HG03025 (cell line): Measurements from ENCODE around the gene MYO18A.

Source experiments
- ATAC-seq: cut with Tn5 transposase; IDR thresholded peaks from one replicate; pipeline ENCODE4 v1.9.1; 2021; ENCODE audit warnings: mild to moderate bottlenecking, moderate library complexity; ENCODE audit not compliant: unreplicated experiment, low FRiP score

The MYO18A gene

DNA sequence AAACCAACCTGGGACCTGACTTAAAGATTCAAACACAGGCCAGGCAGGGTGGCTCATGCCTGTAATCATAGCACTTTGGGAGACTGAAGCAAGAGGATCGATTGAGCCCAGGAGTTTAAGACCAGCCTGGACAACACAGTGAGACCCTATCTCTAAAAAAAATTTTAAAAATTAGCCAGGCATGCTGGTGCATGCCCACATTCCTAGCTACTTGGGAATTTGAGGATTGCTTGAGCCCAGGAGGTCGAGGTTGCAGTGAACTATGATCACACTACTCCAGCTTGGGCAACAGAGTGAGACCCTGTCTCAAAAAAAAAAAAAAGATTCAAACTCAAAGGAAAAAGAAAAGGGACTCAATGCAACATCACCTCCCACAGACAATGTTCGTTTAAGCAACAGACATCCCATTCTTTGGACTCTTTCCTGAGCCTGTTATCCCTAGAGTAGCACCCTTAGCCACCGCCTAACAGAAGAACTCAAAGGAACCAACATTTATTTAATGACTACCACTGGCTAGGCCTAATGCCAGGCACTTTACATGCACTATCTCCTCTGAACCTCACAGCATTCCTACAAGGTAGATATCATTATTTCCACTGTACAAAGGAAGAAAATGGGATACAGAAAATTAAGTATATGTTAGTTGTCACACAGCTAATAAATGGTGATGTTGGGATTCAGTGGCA, 12.7 kb downstream of the MYO18A start:
- no peak for ATAC-seq

DNA sequence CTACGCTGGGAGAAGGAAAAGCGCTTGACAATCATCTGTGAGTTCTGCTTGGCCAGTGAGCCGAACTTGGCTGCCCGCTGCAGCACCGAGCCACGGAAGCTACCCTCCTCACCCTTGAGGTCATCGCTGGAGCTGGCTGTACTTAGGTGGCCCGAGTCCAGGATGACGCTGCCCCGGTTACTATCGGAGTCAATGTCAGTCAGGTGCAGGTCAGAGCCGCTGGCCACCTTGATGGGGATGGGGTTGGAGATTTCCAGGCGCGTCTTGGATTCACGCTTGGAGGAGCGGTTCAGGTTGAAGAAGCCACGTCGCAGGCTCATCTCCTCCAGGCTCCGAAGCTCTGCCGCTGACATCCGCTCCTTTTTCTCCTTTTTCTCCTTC, 13.7 kb downstream of the MYO18A start:
- no peak for ATAC-seq

DNA sequence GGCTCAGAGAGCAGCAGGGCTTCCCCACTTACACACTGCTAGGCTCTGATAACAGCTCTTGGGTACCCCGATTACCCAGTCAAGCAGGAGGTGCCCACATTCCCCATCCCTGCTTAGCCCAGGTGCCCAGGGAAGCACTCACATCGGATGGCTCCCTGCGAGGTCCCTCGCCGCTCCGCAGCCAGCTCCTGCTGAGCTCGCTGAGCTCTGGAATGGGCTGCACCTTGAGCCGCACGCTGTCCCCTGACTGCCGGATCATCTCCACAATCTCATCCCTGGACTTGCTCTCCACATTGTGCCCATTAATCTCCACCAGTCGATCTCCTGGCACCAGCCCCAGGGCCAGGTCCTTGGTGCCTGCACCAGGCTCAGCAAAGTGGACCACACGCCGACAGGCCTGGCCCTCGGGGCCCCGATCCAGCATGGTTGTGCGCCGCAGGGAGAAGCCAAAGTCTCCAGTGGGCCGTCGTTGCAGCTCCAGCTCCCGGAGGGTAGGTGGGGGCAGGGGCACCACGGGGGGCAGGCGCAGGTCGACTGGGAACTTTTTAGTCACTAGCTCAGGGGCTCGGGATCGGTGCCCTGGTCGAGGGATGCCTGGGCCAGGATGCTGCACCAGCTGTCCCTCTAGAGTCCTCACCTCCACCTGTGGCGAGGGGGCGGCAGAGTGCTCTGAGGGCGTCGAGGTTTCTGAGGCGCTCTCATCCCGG, 14.2 kb downstream of the MYO18A start:
- no peak for ATAC-seq

DNA sequence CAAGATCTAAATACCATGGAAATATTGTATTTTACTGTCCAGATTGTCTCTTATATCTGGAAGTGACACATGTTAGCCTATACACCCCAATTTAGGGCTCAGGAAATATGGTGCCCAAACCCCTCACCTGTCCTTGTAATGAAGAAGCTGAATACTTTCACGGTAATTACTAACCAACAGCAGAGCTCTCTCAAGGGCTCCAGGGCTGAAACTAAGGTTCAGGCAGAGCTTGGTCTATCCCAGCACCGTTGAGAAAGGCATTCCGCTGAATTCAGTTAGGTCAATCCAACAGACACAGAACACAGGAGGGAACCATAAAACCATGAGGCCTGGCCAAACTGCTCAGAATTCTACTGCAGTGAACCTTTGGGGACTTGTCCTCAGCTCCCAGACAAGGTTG, 14.9 kb downstream of the MYO18A start:
- ATAC-seq: no peak

DNA sequence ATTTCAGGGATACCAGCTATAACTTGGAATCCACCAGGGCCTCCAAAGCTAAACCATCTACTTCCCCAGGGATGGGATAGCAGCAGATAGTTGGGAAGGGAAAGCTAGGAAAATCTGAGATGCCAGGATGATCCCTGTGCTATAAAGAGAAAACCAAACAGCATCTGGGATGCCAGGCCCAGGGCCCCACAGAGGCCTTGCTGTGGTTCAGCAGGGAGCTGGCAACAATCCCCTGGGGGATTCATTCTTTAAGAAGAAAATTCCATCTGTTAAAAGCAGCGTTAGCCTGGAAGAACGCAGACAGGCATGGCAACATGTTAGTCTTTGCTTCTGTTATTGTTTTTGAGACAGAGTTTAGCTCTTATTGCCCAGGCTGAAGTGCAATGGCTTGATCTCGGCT, 16.6 kb downstream of the MYO18A start:
- ATAC-seq: no peak

DNA sequence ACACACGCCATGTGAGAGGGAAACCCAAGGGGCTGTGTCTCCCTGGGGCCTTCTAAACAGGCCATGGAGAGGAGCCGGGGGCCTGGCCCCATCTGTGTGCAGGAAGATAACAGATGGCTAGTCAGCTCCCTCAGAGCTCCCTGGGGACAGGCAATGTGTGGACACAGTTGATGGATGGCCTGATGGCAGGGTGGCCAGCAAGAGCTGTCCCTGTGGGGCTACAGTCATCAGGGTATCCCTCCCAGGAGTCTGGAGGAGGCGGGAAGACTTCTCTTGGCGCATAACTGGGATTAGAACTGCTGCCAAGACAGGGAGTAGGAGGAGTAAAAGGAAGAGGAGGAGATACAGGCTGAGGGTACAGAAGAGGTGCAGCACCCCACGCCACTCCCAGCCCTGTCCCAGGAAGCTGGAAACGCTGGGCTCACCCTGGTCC, 17.3 kb downstream of the MYO18A start:
- ATAC-seq: no peak

DNA sequence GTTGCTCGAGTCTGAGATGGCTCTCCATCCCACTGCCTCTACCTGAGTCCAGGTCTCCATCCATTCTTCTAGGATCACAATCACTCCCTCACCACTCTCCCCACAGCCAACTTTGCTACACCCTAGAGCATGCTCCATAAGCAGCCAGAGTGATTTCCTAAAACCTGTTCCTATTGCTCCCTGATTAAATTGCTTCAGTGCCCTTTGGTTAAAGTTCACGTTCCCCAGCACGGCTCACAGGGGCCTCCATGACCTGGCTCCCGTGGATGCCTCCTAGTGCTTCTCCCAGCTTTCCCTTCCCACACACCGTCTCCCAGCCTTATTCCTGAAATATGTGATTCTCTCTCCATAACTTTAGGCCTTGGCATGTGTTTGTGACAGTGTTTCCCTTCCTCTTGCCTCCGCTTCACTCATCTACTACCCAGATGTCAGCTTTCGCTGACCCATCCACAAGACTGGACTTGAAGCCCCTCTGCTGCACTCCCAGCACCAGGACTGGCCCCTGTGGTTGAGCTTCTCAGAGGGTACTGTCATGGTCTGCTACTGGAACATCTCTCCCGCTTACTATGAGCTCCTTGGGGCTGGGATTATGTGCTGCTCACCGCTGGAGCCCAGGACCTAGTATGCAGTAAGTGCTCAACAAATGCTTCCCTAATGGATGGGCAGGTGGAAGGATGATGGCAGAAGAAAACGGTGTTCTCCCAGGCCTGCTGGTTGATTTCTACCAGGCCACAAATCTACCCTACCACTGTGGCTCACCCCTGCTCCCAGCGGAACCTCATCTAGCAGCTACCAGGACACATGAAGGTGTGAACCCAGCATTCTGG, 17.9 kb downstream of the MYO18A start:
- ATAC-seq: no peak

DNA sequence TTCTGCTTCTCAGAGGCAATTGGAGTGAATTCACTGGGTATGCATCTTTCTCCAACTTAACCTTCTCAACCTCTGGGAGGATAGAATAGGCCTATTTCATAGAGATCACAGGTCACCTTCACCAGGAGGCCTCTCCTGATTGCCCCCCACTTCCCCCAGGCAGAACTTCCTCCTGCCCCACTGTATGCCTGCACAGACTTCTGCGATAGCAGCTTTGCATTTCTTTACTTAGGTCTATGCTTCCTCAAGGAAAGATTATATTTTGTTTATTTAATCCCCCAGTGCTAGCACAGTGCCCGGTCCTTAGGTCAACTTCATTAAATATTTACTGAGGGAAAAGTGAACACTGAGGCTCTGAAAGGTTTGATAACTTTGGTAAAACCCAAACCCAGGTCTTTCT, 19.9 kb downstream of the MYO18A start:
- ATAC-seq: no peak

DNA sequence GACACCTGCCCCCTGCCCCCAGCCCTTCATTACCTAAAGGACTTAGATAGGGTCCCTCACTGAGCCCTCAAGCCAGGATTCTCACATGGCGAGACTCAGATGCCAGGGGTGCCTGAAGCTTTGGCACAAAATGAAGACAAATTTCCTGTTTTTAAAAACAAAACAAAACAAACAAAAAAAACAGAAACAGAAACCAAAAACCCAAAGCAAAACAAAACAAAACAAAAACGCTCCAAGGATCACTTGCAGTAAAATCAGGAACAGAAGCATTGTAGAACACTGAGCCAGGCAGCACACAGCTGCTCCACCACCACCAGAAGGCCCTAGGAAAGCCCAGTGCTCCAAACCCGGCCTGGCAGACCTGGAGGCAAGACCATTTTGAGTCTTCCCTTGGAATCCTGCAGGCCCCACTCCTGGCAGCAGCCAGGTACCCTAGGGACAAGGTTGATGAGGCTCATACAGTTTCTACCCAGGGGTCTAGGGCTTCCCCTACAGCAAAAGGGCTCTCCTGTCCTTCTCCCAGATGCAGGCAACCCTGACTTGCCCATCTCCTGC, 20.8 kb downstream of the MYO18A start:
- ATAC-seq: no peak

DNA sequence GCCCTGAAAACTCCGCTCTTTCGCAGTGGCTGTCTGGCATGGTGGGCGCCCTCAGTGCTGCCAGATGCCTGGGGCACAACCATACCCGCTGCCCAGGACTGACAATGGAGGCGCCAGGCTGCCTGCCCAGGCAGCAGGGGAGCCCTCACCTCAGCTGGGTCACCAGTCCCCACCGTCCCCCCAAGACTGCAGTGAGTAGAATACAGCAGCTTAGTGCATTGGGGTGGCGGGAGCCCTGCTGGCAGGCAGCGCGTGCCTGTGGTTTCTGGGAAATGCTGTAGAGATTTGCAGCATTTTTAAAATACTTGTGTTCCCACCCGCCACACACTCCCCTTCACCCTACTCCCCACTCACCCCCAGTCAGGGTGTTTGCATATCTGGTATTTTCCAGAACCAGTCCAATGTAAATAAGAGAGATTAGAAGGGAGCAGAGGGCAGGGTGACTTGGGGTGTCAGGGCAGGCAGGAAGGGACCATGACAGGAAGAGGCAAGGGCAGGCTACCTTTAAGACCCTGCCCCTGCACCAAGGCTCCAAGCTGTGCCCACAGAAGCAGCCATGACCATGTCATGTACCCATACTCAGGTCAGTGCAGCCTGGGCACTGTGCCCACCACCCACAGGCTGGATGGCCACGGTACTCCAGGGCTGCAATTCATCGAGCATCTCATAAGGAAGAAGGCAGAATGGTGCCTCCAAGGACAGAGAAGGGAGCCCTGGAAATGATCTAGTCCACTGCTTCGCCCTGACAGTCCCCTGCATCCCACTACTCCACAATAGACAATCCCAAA, 21.5 kb downstream of the MYO18A start:
- no peak for ATAC-seq

DNA sequence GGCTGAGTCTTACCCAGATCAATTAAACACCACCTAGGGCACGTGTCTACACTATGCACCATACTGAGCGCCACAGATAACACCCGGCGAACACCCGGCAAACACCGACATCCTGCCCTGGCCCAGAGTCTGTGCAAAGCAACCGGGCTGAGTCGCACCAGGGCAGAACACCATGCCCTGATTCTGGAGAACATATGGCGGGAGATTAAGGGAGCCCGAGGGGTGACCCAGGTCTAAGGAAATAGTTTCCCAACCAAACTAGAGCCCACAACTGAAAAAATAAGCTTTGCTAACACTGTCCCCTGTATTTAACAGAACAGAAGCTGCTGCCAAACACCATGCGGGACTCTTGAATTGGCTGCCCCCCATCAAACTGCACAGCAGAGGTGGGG, 22.1 kb downstream of the MYO18A start:
- no peak for ATAC-seq

DNA sequence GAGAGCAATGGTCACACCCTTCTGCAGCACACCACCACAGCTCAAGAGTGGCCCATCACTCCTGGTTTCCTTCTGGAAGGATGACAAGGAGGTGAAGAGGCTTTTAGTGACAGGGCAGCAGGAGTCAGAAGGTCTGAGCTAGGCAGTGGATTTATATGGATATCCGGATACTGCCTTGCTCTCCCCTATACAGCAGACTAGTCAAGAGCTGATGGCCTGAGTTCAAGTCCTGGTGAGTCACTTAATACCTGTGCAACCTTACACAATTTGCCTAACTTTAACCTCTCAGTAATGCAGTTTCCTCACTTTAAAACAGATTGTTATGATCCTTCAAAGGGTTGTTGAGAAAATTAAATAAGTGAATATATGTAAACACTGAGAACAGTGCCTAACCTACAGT, 22.9 kb downstream of the MYO18A start:
- no peak for ATAC-seq

DNA sequence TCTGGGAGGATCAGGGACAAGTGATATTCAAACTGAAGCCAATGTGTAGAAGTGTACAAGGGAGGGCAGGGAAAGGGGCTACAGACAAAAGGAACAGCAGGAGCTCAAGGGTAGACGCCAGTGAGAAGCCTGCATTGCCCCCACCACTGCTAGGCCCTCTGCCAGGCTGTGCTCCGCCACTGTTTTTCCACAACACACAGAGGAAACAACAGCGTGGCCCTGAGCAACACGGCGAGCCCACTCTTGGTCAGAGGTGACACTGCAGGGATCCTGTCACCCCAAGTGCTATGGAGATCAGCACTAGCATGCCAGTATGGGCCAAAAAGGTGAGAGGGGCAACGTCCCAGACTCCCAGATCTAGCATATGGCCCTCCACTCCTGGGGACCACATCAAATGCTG, 23.4 kb downstream of the MYO18A start:
- ATAC-seq: no peak

DNA sequence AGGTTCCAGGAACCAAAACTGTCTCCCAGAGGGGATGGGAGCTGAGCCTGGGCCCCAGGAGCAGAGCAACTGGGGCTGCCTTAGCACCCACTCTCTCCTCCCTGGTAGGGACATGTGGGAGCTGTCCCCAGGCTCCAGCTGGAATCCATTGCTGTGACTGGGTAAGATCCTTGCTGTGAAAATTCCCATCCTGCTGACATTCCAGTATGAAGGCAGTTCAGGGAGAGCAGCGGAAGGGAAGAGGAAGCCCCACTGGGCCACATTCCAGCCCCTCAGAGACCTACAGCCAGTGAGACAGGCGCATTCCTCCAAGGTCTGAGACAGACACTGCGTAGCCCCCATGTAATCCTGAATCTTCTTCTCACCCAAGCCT, 24.2 kb downstream of the MYO18A start:
- no peak for ATAC-seq

DNA sequence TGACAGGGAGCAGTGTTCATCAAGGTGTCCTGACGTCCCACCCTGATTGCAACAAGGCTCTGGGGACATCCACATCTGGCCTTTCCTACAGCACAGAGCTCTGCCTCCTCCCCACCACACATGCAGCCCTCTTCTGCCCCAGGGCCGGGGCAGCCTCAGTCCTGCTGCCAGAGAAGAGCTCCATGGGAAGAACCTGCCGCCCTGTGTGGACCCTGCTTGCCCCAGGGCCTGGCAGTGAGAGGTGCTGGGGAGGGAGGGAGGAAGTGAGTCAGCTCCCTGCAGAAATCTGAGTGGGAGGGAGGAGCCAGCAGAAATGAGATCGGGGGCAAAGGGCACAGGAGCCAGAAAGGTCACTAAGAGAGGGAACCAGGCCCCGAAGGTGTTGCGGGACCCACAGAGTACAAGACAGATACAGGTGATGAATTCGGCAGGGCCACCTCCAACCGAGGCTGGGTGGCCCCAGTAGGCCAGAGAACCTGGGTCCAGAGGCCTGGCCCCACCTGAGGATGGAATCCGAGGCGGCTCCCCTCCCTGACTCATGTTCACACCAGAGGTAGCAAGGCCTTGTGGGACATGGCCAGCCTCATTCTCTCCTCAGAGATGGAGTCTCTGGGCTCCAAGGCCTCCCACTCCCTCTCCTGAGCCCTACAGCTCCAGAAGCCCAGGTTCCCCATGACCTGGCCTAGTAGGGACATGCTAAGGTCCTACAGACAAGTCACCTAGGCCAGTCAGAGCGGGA, 24.8 kb downstream of the MYO18A start:
- ATAC-seq: no peak

DNA sequence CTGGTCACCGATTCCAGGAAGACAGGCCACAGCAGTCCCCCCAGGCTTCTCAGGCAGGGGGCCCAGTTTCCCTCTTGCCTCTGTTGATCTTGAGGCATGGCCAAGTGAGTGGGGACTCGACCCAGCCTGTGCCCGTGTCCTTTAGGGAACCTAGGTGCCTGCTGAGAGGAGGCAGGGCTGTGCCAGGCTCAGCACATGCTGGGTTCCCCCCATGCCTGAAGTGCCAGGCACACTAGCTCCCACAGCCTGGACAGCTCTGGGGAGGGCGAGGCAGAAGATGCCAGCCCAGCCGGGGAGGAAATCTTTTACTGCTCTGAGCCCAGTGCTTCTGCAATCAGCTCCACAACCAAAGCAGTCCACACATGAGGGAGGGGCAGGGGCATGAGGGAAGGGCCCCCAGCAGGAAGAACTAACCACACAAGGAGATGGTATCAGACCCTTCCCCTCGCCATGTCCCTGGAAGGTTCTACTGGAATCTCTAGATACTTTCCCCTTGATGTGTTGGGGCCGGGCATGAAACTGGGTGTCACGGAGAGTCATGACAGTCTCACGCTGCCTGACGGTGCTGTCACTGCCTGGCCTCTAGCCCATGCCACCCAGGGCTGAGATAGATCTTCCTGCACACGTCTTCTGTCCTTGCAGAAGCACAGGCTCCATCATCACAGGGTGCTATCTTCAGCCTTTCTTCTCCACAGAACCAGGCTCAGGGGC, 25.5 kb downstream of the MYO18A start:
- no peak for ATAC-seq

DNA sequence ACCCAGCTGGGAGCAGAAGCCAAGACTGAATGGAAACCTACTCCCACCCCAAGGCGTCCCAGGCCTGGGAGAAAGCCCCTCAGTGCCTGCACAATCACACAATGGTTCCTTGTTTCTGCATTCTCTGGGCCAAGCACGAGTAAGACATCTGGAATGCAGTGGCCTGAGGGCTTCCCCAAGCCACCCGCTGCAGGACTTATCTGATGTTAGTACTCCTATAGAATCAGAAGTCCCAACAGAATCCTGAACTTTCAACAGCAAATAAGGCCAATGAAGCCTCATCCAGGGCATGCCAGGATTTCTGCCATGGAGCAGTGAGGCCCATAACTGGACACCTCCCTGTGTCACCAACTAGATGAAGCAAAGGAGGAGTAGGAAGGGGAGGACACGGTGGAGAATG, 28.6 kb downstream of the MYO18A start:
- no peak for ATAC-seq

DNA sequence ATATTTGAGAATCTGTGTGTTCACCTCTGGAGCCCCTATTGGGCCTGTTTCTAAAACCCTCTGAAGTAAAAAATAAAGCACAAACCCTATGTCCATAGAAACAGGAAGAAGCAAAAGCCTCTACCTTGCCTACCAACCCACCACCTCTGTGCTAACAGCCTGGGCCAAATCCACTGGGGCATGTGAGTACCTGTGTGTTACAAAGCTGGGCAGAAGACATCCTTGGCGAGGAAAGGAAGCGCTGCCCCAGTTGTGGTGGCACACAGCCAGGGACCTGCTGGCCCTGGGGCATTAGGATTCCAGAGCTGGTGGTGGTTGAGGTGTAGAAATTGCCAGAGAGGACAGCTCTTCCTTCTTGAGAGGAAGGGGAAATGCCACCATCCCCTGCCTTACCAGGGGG, 30.0 kb downstream of the MYO18A start:
- no peak for ATAC-seq

DNA sequence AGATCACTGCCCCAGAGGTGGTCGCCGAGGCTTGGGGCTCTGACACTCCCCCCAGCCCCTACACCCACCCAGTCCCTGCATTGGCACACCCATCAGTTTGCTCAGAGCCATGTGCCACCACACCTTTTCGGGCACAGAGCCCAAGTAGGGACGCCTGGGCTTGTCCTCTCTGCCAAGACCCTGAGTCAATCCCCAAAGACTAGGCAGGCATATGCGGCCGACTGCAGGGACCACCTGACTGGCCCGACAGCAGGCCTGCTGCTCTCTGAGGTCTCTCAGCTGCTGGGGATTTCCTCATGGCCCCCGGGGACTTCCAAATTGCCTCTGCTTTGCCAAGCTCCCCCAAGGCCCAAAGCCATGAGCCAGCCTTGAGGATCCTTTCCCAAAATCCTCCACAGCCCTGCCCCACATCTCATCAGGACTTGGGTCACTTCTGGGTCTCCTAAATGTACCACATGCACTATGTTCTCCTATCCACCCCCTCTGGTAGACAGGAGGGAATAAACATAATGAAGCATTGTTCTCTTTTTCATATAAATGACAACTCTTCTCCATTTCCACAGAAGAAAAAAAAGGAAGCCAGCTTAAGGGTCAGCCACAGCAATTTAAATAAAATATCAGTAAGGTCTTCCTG, 30.6 kb downstream of the MYO18A start:
- ATAC-seq: no peak
